SKM-1 (cell line): ENCODE data around the gene TPM2.

ENCODE experiments used
- DNase-seq: peaks from one replicate; lab custom pipeline; 2025; ENCODE audit not compliant: unreplicated experiment; lab: John Stamatoyannopoulos, UW

The TPM2 gene

DNA sequence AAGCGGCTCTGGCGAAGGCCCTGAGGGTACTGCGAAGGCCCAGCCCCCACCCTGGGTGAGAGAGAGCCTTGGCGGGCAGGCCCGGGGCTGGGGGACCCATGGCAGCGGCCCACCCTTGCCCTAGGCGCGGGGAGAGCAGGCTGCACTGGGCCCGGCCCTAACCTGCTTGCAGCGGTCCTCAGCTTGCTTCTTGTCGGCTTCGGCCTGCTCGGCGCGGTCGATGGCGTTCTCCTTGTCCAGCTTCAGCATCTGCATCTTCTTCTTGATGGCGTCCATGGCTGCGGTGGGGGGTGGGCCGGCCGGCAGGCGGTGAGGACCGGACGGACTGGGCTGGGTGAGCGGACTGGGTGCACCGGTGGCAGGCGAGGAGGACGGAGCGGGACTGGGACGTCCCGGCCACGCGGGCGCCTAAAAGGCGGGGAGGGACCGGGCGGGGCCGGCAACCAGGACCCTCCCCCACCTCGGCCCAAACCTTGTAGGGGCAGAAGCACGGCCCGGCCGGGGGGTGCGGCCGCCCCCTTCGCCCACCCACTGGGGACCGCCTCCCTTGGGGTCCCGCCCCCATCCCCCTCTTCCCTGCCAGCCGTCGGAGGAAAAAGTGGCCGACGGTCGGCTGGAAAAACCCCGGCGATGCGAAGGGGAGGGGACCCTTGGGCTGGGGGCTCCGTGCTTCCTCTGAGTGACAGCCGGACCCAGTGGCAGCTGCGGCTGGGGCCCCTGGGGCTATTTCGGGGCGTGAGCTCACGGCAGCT, at the start of gene TPM2:
TSS of gene TPM2 (minus strand) at position 384 of the 752 bp plus-strand sequence. CDS start at position 276, 108 bp downstream.
- no peak for DNase-seq

DNA sequence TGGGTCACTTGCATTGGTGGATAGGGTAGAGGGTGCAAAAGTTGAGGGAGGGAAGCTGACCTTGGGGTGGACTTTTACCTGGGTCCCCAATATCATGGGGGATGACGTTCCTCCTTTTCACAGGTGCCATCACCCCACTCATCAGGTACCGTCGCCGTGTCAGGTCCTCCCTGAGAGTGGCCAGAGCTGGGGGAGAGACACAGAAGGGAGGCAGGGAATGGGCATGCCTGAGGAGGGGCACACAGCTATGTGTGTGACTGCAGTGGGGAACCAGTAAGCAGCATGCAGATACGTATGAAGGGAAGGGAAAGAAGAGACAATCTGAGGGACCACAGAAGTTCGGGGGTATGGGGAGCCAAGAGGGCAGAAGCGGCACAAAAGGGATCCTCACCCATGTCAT, 49.2 kb upstream of the TPM2 start:
- no peak for DNase-seq

DNA sequence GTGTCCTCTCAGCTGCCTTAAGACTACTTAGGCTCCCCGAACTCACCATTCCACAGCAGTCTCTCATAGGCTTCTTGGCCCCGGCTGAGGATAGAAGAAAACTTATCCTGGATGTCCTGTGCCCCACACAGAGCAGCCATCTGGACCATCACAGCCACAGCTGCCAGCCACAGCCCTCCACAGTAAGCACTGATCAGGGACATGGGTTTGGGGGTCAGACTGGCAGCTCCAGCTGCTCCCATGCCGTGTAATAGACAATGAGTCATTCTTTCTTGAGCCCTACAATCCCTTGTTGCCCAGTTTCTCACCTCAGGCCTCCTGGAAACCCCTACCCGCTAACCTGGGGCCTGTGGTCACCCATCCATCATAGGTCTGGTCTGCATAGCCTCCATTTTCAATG, 48.5 kb upstream of the TPM2 start:
- no peak for DNase-seq

DNA sequence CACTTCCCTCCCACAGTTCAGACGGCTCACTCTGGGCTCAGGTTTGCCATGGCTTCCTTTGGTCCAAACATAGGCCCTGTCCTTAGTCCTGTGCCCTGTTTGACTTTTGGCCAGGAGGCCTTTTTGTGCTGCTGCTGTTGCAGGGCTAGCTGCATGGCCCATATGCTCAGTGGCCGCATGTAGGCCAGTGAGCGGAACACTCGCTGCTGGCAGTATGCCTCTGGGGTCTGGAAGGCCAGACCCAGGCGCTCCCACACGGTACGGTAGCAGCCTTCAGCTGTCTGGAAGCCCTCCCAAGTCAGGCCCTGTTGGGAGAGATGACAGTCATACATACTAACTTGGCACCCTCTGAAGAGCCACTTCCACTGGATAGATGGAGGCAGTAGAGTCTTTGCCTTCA, 47.4 kb upstream of the TPM2 start:
- no peak for DNase-seq

DNA sequence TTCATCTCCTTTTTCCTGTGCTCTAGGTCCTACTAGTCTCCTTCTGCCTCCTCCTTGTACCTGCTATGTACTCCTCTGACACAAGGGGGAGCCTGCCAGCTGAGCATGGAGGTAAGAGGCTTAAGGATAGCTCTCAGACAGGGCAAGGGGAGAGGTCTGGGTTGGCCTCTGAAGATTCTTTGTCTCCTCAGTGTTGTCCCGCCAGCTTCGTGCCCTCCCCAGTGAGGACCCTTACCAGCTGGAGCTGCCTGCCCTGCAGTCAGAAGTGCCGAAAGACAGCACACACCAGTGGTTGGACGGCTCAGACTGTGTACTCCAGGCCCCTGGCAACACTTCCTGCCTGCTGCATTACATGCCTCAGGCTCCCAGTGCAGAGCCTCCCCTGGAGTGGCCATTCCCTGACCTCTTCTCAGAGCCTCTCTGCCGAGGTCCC, 46.5 kb upstream of the TPM2 start:
- DNase-seq = peak; percentile 55

DNA sequence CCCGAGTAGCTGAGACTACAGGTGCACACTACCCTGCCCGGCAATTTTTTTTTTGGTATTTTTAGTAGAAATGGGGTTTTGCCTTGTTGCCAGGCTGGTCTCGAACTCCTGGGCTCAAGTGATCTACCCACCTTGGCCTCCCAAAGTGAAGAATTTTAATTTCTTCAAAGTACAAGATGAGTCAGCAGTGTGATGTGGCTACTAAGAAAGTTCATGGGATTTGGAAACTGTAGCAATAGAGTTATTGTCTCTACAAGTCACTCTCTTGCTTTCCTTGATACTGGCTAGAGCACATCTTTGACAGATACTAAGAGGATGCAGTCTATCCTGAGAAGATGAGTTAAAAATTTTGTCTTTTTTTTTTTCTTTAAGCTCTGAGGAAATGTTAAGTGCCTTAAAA, 44.4 kb upstream of the TPM2 start:
- DNase-seq = no peak

DNA sequence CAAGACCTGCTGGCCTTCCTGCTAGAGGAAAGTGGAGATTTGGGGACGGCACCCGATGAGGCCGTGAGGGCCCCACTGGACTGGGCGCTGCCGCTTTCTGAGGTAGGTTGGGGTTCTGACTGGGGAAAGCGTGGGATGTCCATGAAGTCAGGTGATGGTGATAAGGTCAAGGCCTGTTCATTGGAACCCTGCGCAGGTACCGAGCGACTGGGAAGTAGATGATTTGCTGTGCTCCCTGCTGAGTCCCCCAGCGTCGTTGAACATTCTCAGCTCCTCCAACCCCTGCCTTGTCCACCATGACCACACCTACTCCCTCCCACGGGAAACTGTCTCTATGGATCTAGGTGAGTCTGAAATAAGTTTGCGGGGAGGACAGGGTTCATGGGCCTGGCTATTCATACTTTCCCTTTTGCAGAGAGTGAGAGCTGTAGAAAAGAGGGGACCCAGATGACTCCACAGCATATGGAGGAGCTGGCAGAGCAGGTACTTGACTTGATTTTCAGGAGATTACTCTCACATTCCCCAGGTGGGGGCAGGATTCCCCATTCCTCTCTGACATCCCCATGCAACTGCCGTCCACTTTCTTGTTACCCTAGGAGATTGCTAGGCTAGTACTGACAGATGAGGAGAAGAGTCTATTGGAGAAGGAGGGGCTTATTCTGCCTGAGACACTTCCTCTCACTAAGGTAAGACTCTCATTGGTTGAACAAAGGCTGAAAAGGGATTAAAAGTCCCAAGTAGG, 43.2 kb upstream of the TPM2 start:
- DNase-seq = peak; percentile 25

DNA sequence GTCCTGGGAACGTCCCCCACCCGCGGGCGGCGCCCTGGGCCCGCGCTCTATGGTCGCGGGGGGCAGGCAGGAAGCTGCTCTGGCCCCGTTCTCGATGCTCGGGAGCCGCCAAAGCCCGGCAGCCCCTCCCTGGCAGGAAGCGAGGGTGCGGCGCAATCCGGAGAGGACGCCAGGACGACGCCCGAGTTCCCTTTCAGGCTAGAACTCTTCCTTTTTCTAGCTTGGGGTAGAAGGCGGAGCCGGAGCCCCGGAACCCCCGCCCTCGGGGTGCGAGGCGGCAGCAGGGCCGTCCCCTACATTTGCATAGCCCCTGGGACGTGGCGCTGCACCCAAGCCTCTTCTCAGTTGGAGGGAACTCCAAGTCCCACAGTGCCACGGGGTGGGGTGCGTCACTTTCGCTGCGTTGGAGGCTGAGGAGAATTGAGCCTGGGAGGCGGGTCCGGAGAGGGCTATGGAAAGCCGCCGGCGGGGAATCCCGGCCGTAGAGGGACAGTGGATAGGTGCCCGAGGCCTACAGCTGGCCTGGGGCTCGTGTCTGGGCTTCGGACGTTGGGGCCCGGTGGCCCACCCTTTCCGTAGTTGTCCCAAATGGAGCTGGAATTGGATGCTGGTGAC, 42.6 kb upstream of the TPM2 start, which contains the start of the genes CREB3 and TLN1:
TSS of gene CREB3 (plus strand) at position 482 of the 615 bp plus-strand sequence. CDS start at position 589, 107 bp downstream.
TSS of gene TLN1 (minus strand) at position 11 of the 615 bp plus-strand sequence. CDS start 6,501 bp downstream, outside the sequence.
- DNase-seq = peak; percentile 99

DNA sequence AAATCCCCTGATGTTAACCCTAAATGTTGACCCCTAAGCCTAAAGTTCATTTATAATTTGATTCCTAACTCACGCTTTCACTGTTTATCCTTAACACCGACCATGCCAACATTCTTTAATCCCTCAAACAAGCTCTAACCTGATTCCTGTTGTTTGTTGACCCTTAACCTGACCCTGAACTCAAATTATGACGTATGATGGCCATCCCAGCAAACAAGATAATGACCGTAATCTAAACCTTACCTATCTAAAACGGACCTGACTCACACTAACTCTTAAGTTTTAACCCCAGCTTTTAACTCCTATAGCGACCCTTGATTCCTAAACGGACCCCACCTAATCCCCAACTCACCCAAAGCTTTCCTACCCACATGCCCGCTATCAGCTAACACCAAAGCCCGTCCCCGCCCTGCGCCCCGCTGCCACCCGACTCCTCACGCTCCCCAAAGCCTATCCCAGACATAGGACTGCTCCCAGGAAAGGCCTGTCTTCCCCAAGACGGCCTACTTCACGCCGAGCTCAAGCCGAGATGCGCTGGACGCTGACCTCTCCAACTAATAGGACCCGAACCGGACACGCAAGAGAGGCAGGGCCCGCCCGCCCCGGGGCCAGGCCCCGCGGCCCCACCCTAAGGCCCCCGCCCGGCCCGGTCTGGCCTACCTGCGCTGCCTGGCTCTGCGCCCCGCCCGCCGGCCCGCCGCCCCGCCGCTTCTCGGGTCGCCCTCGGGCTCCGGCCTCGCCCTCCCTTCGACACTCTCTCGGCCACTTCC, 41.9 kb upstream of the TPM2 start:
- DNase-seq = no peak

DNA sequence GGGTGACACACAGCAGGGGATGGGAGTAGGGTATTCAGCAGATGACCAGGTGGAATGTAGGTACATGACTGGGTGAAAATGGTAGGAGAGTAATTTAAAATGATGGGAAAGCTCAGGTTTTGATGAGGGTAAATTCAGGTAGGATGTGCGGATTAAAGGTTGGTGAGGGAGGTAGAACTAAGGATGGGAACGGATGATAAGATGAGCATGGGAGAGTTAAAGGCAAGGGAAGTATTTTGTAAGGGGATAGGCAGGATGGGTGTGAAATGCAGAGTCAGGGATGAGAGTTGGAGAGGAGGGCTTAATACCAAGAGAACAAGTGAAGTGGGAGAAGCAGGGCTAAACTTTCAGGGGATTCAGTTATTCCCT, 40.7 kb upstream of the TPM2 start:
- DNase-seq = no peak

DNA sequence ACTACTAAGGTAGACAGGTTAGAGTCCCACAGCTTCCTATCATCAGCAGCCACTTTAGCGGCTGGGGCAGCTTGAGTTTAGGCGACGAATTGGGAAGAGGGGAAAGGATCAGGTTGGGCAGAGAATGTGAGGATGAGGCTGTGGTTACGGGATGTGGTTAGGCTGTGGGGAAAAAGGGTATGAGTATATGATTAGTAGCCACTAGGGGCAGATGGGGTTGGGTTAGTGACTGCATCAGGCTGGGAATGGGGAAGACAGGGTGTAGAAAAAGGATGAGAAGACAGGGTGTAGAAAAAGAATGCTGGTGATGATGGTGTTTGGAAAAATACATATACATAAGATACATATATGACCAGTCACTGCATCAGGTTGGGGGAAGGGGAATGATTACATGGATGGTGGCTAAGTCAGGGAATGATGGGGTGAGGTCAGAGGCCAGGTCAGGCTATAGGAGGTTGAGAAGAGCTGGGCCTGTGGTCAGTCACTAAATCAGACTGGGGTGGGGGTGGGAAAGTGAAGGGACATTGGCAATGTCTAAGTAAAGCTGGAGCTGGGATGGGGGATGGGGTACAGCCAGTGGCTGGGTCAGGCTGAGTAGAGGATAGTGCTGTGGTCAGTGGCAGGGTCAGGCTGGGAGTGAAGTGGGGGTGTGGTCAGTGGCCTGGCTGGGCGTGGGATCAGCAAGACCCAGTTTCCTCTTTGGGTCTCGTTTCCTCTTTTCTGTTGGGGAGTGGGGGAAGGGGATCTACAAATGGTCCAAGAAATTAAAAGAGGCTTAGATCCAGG, 40.2 kb upstream of the TPM2 start:
- DNase-seq = peak; percentile 83

DNA sequence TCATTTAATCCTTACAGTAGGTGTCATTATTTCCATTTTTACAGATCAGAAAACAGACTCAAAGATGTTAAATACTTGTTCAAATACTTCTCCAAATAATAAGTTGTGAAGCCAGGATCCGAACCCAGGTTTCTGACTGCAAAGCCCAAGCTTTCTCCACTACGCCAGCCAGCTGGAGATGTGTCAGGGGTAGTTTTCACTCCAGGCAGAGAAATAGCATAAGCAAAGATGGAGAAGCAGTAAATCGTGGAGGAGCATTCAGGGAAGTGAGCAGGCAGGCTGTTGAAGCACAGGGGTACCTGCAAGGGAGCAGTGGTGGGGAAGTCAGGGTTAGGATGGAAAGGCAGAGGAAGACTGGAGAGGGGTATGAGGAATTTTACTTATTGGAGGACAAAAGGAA, 39.4 kb upstream of the TPM2 start:
- DNase-seq = no peak

DNA sequence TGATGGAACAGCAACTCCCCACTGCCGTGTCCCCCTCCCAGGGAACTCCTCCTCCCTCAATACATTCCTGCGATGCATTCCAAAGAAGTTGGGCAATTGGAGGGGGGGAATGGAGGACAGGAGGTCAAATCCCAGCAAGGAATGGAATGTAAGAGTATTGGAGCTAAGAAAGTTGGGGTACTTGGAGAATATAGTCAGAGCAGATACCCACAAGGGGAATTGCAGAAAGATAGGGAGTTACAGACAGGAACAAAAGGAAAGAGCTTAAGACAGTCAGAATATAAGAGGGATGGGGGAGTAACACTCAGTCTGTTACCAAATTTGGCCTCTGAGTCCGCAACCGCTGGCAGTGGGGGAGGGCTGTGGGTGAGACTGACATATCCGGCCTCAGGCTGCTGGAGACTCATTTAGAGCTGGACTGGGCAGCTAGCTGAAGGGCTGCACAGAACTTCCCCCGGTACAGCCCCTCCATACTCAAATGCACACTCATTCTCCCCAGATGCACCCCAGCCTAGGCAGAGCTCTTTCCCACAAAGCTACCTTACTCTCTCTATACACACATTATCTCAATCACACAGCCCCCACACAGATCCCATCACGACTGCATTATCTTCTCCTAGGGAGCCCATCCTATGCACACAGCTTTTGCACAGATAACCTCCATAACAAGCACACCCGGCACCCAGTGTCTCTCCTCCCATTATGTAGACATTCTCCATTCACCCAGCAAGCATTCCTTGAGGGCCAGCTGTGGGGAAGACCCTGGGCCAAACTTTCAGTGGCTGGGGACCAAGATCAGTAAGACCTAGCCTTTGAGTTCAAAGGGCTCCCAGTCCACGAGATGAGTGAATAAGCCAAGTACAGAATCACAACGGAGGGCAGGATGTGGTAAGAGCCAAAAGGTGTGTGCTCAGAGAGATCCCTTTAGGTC, 38.6 kb upstream of the TPM2 start:
- peak; percentile 61 for DNase-seq

DNA sequence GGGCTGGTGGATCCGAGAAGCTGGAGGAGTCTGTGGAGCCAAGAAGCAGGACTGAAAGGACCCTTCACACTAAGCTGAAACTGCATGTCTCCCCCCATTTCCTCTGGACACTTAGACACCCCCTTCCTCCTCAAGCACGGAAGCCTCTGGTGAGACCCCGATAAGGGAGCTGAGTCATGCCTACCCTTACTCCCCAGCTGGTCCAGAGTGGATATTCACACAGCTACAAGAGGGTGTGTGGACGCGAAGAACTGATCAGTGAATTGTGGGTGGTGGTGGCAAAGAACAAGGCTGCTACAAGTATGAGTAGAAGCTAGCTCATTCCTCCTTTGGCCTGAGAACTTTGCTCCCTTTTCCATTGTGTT, 37.9 kb upstream of the TPM2 start:
- DNase-seq = no peak

DNA sequence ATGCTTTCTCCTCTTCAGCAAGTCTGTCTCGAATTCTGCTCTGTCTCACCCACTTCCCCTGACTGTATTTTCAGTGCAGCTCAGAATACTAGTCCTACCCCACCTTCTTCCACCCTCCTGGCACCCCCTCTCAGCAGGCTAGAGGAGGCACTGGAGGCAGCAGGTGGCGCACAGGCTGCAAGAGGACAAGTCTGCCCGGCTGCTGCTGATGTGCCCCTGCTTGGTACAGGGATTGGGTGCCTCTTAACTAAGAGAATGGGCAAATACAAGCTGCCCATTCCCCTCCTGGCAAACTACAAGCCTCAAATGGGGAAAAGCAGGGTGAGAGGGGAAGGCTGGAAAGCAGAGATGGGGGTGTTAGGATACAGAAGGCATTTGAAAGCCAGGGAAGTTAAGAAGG, 37.2 kb upstream of the TPM2 start:
- DNase-seq = no peak

DNA sequence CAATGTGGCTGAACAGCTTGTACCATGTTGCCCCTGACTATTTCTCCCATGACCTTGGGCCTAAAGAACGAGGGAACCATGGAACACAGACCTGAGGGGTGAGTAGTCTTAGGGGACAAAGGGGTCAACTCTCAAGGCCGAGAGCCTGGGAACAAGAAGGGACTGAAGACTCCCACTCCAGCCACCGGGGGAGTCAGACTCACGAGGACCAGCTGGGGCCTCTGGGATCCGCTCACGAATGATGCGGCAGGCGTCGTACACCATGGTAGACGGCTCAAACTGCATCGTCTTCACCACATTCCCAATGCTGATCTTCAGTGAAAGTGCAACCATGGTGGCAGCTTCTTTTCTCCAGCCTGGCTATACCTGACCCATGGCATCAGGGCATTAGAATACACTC, 35.6 kb upstream of the TPM2 start:
- no peak for DNase-seq

DNA sequence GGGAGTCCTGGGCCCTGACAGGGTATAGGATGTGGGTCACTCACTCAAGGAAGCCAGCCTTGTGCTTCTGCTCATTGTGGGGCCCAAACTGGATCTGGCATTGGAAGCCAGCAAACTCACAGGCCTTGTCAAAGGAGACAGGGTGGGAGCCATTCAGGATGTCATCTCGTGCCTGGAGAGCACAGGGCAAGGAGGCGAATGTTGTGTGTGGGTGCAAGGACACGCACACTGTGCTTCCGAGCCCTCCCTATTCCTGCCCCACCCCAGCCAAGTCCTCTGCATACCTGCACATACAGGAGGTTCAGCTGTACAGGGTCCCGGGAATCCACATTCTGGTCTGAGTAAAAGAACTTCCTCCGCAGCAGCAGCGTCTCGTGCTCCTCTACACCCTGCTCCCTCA, 34.2 kb upstream of the TPM2 start:
- DNase-seq = no peak

DNA sequence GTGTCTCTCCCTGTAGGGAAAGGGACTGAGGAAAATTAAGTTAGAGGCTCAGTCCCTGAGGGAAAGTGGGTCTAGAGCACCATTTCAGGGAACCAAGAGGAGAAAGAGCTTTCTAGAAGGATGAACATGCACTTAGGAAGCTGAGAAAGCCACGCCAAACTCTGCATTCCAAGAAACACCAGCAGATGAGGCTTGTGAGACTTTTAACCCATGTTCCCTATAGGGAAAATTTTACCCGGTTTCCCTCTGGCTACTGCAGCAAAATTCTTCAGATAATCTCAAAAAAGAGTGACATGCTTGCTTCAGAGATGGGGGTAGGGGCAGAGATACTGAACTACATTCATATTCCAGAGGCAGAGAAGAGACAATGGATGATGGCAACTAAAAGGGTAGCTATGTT, 33.7 kb upstream of the TPM2 start:
- DNase-seq = no peak

DNA sequence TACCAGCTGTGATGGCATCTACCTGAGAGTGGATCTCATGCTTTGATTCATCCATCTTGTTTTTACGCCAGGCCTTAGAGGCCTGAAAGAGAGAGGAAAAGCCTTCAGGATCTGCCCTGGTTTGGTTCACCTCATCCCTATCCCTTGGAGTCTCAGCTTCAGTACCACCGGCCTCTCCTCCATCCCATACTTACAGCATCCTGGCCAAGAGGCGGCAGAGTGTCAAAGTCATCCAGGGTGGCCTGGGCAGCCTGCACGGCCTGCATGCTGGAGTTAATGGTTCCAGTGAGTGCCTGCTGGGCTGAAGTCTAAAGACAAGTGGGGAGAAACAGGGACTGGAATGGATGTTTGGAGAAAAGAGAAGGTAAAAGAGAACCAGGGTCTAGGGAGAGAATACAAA, 29.8 kb upstream of the TPM2 start:
- DNase-seq = no peak
